Immature natural killer cell (primary cell): ENCODE results near the gene MDH2. TPM values are rescaled to one million over a fixed set of nuclear protein-coding genes. Genes with fewer than 3 reads are reported as not detected.

ENCODE experiments used
- polyA plus RNA-seq, 3 donors: library from polyadenylated mRNA; unstranded; fragments of 300-500 nt; fragmentation: Illumina TruSeq; gene quantifications; one replicate each; pipeline ENCODE4 v1.2.3, GENCODE V29; 2021

MDH2 gene
- polyA plus RNA-seq, 3 donors from 2014 or later: 154 to 180 (median 161) TPM

Other genes with a start within 250 kb of the MDH2 start
- gene CCL24, start 234.3 kb upstream of the MDH2 start, polyA plus RNA-seq: not detected
- gene RHBDD2, start 169.1 kb upstream of the MDH2 start, polyA plus RNA-seq: 100 to 1,000 TPM in 2 of 3 donors, 10 to 100 TPM in 1; 79.5 to 161 (median 104) TPM
- gene POR, start 133.0 kb upstream of the MDH2 start, polyA plus RNA-seq: 10 to 100 TPM; 49.5 to 68.9 (median 64.4) TPM
- gene TMEM120A, start 53.5 kb upstream of the MDH2 start, polyA plus RNA-seq: 10 to 100 TPM; 35.1 to 53.8 (median 47.6) TPM
- gene STYXL1, start 106 bp upstream of the MDH2 start, polyA plus RNA-seq: 100 to 1,000 TPM in 1 of 3 donors, 10 to 100 TPM in 2; 77.7 to 102 (median 79.5) TPM
- gene SRRM3, start 153.8 kb downstream of the MDH2 start, polyA plus RNA-seq: not detected